Neural progenitor cell (in vitro differentiated cells): ENCODE data around the gene ANKAR.

Experiments used
- CTCF ChIP-seq: fragments of 200-600 bp; sonication (generic); IDR thresholded peaks from 2 replicates; pipeline ENCODE4 v1.5.1; 2017; ENCODE audit warnings: antibody characterized with exemption, mild to moderate bottlenecking
- EZH2 ChIP-seq: fragments of 200-600 bp; sonication (generic); IDR thresholded peaks from 2 replicates; pipeline ENCODE4 v1.6.1; 2017; ENCODE audit warnings: antibody characterized with exemption, mild to moderate bottlenecking, moderate library complexity

GRCh38 chr2:189635353-189635752 is 39.1 kb upstream of the ANKAR start:
- TF ChIP-seq CTCF (no peak), EZH2 (no peak)
